HEK293 (cell line): ENCODE measurements around the gene SORCS3.

Experiments used
- CTCF ChIA-PET: fragments of 350-600 bp; formaldehyde crosslinking; extraction: SDS; loops from one replicate; lab custom pipeline; 2021; ENCODE audit warnings: antibody characterized with exemption; lab: Yijun Ruan, JAX
- POLR2A ChIA-PET: fragments of 300-600 bp; formaldehyde crosslinking; extraction: SDS; loops from one replicate; lab custom pipeline; 2020; ENCODE audit warnings: antibody characterized with exemption, inconsistent platforms; lab: Yijun Ruan, JAX
- H3K27ac ChIP-seq: fragments of 200-500 bp; sonication (Bioruptor generic); 2 replicates; pipeline ENCODE4 v1.5.1; 2014; ENCODE audit warnings: low read depth, low read length, control low read depth, inconsistent platforms; ENCODE audit errors: extremely low read depth
- H3K36me3 ChIP-seq, 2 experiments: fragments of 200-500 bp in 1 of 2; sonication (Bioruptor generic) in 1 of 2; 1 replicate in 1 of 2; 2 replicates in 1 of 2; pipeline ENCODE4 v1.5.1; 2014 to 2017; ENCODE audit warnings: inconsistent platforms in 2 of 2, low read length in 2 of 2; ENCODE audit not compliant: control insufficient read depth in 2 of 2, insufficient read depth in 1 of 2
- H3K4me1 ChIP-seq: fragments of 200-500 bp; sonication (Bioruptor generic); 2 replicates; pipeline ENCODE4 v1.5.1; 2014; ENCODE audit warnings: mild to moderate bottlenecking, low read length, inconsistent platforms; ENCODE audit not compliant: control insufficient read depth, insufficient read depth
- H3K4me3 ChIP-seq: 2 replicates; pipeline ENCODE4 v1.5.1; 2011; ENCODE audit warnings: low read depth, mild to moderate bottlenecking, control low read depth, low read length, moderate library complexity
- H3K9me3 ChIP-seq: fragments of 200-500 bp; sonication (Bioruptor generic); 2 replicates; pipeline ENCODE4 v1.5.1; 2014; ENCODE audit warnings: low read depth, low read length, inconsistent platforms; ENCODE audit not compliant: control insufficient read depth, insufficient read depth
- GFI1B ChIP-seq: fragments of 450-650 bp; formaldehyde crosslinking; IDR thresholded peaks from 2 replicates; pipeline ENCODE4 v1.5.1; 2016; ENCODE audit warnings: missing biosample characterization, missing genetic modification characterization
- GLIS1 ChIP-seq: fragments of 450-650 bp; formaldehyde crosslinking; IDR thresholded peaks from 2 replicates; pipeline ENCODE4 v1.5.1; 2016; ENCODE audit warnings: missing biosample characterization, missing genetic modification characterization
- HOXA7 ChIP-seq: sonication (generic); formaldehyde crosslinking; IDR thresholded peaks from 2 replicates; pipeline ENCODE4 v1.8.1; 2022; ENCODE audit warnings: missing genetic modification reagents, borderline replicate concordance
- MYNN ChIP-seq: fragments of 450-650 bp; formaldehyde crosslinking; IDR thresholded peaks from 2 replicates; pipeline ENCODE4 v1.5.1; 2016; ENCODE audit warnings: missing biosample characterization, missing genetic modification characterization, borderline replicate concordance
- ZBTB17 ChIP-seq: fragments of 450-650 bp; formaldehyde crosslinking; IDR thresholded peaks from 2 replicates; pipeline ENCODE4 v1.5.1; 2016; ENCODE audit warnings: missing biosample characterization, missing genetic modification characterization
- ZFP41 ChIP-seq: fragments of 450-650 bp; formaldehyde crosslinking; IDR thresholded peaks from 2 replicates; pipeline ENCODE4 v1.5.1; 2016; ENCODE audit warnings: missing biosample characterization, missing genetic modification characterization, borderline replicate concordance
- ZNF121 ChIP-seq: fragments of 450-650 bp; formaldehyde crosslinking; IDR thresholded peaks from 2 replicates; pipeline ENCODE4 v1.5.1; 2016; ENCODE audit warnings: missing biosample characterization, missing genetic modification characterization
- ZNF19 ChIP-seq: fragments of 450-650 bp; formaldehyde crosslinking; IDR thresholded peaks from 2 replicates; pipeline ENCODE4; 2016; ENCODE audit warnings: missing biosample characterization, missing genetic modification characterization, low read depth
- ZNF202 ChIP-seq: fragments of 450-650 bp; formaldehyde crosslinking; IDR thresholded peaks from 2 replicates; pipeline ENCODE4 v1.5.1; 2016; ENCODE audit warnings: missing biosample characterization, missing genetic modification characterization, borderline replicate concordance
- ZNF223 ChIP-seq: fragments of 450-650 bp; formaldehyde crosslinking; IDR thresholded peaks from 2 replicates; pipeline ENCODE4 v1.5.1; 2016; ENCODE audit warnings: missing biosample characterization, missing genetic modification characterization
- ZNF239 ChIP-seq: fragments of 450-650 bp; formaldehyde crosslinking; IDR thresholded peaks from 2 replicates; pipeline ENCODE4 v1.5.1; 2016; ENCODE audit warnings: missing biosample characterization, missing genetic modification characterization
- ZNF391 ChIP-seq: fragments of 450-650 bp; formaldehyde crosslinking; IDR thresholded peaks from 2 replicates; pipeline ENCODE4 v1.5.1; 2016; ENCODE audit warnings: low read depth, missing biosample characterization, missing genetic modification characterization, borderline replicate concordance
- ZNF433 ChIP-seq: fragments of 450-650 bp; formaldehyde crosslinking; IDR thresholded peaks from 2 replicates; pipeline ENCODE4 v1.5.1; 2016; ENCODE audit warnings: missing biosample characterization, missing genetic modification characterization, low read depth
- ZNF473 ChIP-seq: fragments of 450-650 bp; formaldehyde crosslinking; IDR thresholded peaks from 2 replicates; pipeline ENCODE4 v1.5.1; 2017; ENCODE audit warnings: missing biosample characterization, missing genetic modification characterization
- ZNF501 ChIP-seq: fragments of 450-650 bp; formaldehyde crosslinking; IDR thresholded peaks from 2 replicates; pipeline ENCODE4 v1.5.1; 2016; ENCODE audit warnings: missing biosample characterization, missing genetic modification characterization
- ZNF510 ChIP-seq: fragments of 450-650 bp; formaldehyde crosslinking; IDR thresholded peaks from 2 replicates; pipeline ENCODE4 v1.5.1; 2018; ENCODE audit warnings: mild to moderate bottlenecking, missing genetic modification characterization, missing biosample characterization; ENCODE audit not compliant: insufficient replicate concordance
- ZNF571 ChIP-seq: fragments of 450-650 bp; formaldehyde crosslinking; IDR thresholded peaks from 2 replicates; pipeline ENCODE4 v1.5.0; 2017; ENCODE audit warnings: missing biosample characterization, missing genetic modification characterization
- ZNF610 ChIP-seq: fragments of 450-650 bp; formaldehyde crosslinking; IDR thresholded peaks from 2 replicates; pipeline ENCODE4 v1.5.1; 2016; ENCODE audit warnings: missing biosample characterization, missing genetic modification characterization, borderline replicate concordance
- ZNF670 ChIP-seq: fragments of 450-650 bp; formaldehyde crosslinking; IDR thresholded peaks from 2 replicates; pipeline ENCODE4 v1.5.1; 2016; ENCODE audit warnings: missing biosample characterization, missing genetic modification characterization, low read depth
- ZNF747 ChIP-seq: fragments of 450-650 bp; formaldehyde crosslinking; IDR thresholded peaks from 2 replicates; pipeline ENCODE4 v1.5.1; 2016; ENCODE audit warnings: missing biosample characterization, missing genetic modification characterization
- ZNF792 ChIP-seq: fragments of 450-650 bp; formaldehyde crosslinking; IDR thresholded peaks from 2 replicates; pipeline ENCODE4 v1.5.1; 2016; ENCODE audit warnings: missing biosample characterization, missing genetic modification characterization
- TF ChIP-seq, protein P1 (sequence below): fragments of 450-650 bp; formaldehyde crosslinking; IDR thresholded peaks from 2 replicates; pipeline ENCODE4 v1.5.1; 2016; ENCODE audit warnings: missing biosample characterization, missing genetic modification characterization
- TF ChIP-seq, protein P2 (sequence below): fragments of 450-650 bp; formaldehyde crosslinking; IDR thresholded peaks from 2 replicates; pipeline ENCODE4 v1.5.1; 2016; ENCODE audit warnings: missing biosample characterization, missing genetic modification characterization
- TF ChIP-seq, protein P3 (sequence below): fragments of 450-650 bp; formaldehyde crosslinking; IDR thresholded peaks from 2 replicates; pipeline ENCODE4 v1.5.1; 2017; ENCODE audit warnings: missing biosample characterization, mild to moderate bottlenecking, missing genetic modification characterization, moderate library complexity
- TF ChIP-seq, protein P4 (sequence below): fragments of 450-650 bp; formaldehyde crosslinking; conservative IDR thresholded peaks from 2 replicates; pipeline ENCODE4 v1.5.1; 2016; ENCODE audit warnings: low read depth, missing biosample characterization, missing genetic modification characterization

SORCS3 gene

DNA sequence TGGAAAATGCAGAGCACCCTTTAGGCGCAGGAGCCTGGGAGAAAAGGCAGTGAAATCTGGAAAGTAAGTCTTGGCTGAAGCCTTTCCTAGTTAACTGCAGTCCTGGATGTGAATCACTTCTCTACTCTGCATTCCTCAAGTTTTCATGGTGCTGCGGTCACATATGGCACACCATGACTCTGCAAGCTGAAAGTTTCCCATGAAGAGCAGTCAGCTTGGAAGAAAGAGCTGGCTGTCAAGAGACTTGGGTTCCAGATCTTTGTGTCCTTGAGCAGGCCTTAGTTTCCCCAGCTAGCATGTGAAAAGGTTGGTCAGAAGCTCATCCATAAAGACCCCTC is 548.3 kb downstream of the SORCS3 start:
- TF ChIP-seq ZNF239 (tag by site-specific recombination), result no peak
- no peak for TF ChIP-seq ZNF510
- no peak for TF ChIP-seq GFI1B (tag by site-specific recombination)
- TF ChIP-seq ZNF501, result no peak
- TF ChIP-seq, protein P1, sequence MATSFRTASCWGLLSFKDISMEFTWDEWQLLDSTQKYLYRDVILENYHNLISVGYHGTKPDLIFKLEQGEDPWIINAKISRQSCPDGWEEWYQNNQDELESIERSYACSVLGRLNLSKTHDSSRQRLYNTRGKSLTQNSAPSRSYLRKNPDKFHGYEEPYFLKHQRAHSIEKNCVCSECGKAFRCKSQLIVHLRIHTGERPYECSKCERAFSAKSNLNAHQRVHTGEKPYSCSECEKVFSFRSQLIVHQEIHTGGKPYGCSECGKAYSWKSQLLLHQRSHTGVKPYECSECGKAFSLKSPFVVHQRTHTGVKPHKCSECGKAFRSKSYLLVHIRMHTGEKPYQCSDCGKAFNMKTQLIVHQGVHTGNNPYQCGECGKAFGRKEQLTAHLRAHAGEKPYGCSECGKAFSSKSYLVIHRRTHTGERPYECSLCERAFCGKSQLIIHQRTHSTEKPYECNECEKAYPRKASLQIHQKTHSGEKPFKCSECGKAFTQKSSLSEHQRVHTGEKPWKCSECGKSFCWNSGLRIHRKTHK (tag by site-specific recombination), result no peak
- TF ChIP-seq ZNF391 (tag by site-specific recombination), result no peak
- CTCF ChIA-PET, result no interaction called here
- Histone ChIP-seq H3K9me3 (no peaks in the 10 kb centered on the region), H3K4me1 (no peaks in the 10 kb centered on the region), H3K27ac (no peak overlapping the region), H3K4me3 (no peak overlapping the region), H3K36me3 (no peaks in the 10 kb centered on the region)
- POLR2A ChIA-PET, result no interaction called here

DNA sequence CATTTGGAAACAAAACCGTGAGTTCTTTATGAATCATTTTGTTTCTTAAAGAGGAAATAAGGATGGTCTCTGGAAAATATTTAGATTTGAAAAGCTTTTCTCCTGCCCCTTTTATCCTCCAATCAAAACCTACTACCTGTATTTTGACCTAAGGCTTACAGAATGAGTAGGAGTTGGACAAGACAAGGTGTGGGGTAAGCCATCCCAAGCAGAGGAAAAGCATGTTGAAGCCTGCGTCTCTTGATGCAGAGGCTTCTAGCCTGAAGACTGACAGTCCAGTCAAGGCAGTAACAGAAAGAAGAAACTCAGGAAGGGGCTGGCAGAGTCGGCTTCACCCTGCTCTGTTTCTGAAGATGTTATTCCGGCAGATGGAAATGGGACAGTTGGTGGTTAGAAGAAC is 551.1 kb downstream of the SORCS3 start:
- Histone ChIP-seq H3K4me3 (no peak overlapping the region), H3K27ac (no peak overlapping the region), H3K36me3 (no peaks in the 10 kb centered on the region), H3K9me3 (no peaks in the 10 kb centered on the region), H3K4me1 (no peaks in the 10 kb centered on the region)
- POLR2A ChIA-PET, result no interaction called here
- CTCF ChIA-PET, result no interaction called here
- TF ChIP-seq, protein P2, sequence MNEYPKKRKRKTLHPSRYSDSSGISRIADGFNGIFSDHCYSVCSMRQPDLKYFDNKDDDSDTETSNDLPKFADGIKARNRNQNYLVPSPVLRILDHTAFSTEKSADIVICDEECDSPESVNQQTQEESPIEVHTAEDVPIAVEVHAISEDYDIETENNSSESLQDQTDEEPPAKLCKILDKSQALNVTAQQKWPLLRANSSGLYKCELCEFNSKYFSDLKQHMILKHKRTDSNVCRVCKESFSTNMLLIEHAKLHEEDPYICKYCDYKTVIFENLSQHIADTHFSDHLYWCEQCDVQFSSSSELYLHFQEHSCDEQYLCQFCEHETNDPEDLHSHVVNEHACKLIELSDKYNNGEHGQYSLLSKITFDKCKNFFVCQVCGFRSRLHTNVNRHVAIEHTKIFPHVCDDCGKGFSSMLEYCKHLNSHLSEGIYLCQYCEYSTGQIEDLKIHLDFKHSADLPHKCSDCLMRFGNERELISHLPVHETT (tag by site-specific recombination), result no peak
- TF ChIP-seq ZNF610 (tag by site-specific recombination) (no peak), ZNF747 (tag by site-specific recombination) (no peak), ZNF121 (no peak), HOXA7 (CRISPR knock-in tag) (no peak), ZNF670 (tag by site-specific recombination) (no peak), ZBTB17 (tag by site-specific recombination) (no peak), ZNF223 (tag by site-specific recombination) (no peak), ZNF433 (tag by site-specific recombination) (no peak)
- TF ChIP-seq, protein P3, sequence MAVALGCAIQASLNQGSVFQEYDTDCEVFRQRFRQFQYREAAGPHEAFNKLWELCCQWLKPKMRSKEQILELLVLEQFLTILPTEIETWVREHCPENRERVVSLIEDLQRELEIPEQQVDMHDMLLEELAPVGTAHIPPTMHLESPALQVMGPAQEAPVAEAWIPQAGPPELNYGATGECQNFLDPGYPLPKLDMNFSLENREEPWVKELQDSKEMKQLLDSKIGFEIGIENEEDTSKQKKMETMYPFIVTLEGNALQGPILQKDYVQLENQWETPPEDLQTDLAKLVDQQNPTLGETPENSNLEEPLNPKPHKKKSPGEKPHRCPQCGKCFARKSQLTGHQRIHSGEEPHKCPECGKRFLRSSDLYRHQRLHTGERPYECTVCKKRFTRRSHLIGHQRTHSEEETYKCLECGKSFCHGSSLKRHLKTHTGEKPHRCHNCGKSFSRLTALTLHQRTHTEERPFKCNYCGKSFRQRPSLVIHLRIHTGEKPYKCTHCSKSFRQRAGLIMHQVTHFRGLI, result no peak
- TF ChIP-seq, all 188 proteins: peak for 0

DNA sequence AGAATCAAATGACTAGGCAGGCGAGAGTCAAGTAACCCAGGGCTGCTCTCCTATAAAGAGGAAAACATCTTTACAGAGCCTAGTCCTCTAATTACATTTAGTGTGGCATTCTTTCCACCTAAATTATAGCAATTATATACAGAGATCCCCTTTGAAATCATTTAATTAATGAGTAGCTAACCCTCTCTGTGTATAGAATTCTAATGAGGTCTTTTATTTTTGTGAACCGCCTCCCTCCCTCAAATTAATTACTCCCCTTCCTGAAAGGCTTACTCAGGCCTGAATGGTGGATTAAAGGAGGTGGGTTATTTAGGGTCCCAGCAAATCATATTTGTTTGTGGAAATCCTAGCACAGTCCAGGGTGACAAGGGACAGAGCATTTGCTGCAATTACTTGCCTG is 551.8 kb downstream of the SORCS3 start:
- CTCF ChIA-PET, result interaction anchor here (0.6 kb wide), 1 partner anchor 33 kb away, joined by 6 read pairs; no protein-coding TSS in a partner anchor
- TF ChIP-seq ZNF792 (tag by site-specific recombination) (no peak), ZFP41 (no peak), ZNF473 (no peak), ZNF571 (tag by site-specific recombination) (no peak), ZNF239 (tag by site-specific recombination) (no peak), GLIS1 (tag by site-specific recombination) (no peak), ZNF19 (tag by site-specific recombination) (no peak), MYNN (tag by site-specific recombination) (no peak), ZNF202 (tag by site-specific recombination) (no peak)
- TF ChIP-seq, protein P4, sequence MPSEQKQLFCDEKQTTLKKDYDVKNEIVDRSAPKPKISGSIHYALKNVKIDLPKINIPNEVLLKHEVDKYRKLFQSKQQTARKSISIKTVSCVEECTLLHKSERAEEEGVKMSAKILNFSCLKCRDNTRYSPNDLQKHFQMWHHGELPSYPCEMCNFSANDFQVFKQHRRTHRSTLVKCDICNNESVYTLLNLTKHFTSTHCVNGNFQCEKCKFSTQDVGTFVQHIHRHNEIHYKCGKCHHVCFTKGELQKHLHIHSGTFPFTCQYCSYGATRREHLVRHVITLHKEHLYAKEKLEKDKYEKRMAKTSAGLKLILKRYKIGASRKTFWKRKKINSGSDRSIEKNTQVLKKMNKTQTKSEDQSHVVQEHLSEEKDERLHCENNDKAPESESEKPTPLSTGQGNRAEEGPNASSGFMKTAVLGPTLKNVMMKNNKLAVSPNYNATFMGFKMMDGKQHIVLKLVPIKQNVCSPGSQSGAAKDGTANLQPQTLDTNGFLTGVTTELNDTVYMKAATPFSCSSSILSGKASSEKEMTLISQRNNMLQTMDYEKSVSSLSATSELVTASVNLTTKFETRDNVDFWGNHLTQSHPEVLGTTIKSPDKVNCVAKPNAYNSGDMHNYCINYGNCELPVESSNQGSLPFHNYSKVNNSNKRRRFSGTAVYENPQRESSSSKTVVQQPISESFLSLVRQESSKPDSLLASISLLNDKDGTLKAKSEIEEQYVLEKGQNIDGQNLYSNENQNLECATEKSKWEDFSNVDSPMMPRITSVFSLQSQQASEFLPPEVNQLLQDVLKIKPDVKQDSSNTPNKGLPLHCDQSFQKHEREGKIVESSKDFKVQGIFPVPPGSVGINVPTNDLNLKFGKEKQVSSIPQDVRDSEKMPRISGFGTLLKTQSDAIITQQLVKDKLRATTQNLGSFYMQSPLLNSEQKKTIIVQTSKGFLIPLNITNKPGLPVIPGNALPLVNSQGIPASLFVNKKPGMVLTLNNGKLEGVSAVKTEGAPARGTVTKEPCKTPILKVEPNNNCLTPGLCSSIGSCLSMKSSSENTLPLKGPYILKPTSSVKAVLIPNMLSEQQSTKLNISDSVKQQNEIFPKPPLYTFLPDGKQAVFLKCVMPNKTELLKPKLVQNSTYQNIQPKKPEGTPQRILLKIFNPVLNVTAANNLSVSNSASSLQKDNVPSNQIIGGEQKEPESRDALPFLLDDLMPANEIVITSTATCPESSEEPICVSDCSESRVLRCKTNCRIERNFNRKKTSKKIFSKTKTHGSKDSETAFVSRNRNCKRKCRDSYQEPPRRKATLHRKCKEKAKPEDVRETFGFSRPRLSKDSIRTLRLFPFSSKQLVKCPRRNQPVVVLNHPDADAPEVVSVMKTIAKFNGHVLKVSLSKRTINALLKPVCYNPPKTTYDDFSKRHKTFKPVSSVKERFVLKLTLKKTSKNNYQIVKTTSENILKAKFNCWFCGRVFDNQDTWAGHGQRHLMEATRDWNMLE (tag by site-specific recombination), result no peak

More for the DNA sequence above, 551.8 kb downstream of the SORCS3 start:
- H3K27ac ChIP-seq, result no peak overlapping the region
- H3K4me1 ChIP-seq, result no peaks in the 10 kb centered on the region
- H3K9me3 ChIP-seq, result no peaks in the 10 kb centered on the region
- POLR2A ChIA-PET, result no interaction called here
- H3K4me3 ChIP-seq, result no peak overlapping the region
- no peaks in the 10 kb centered on the region for H3K36me3 ChIP-seq
